ENCODE results near the gene BMERB1.
"Not testable (repeated sequence)": the region's sequence is repeated elsewhere in the genome, so short reads cannot be mapped to it uniquely, and the experiment has no call there.

The BMERB1 gene

GRCh38 chr16:15586716-15587115, 152.3 kb downstream of the BMERB1 start:
- DNase-seq = no peak

- no peak for DNase-seq
Observed at GRCh38 chr16:15587152-15587825, 152.9 kb downstream of the BMERB1 start.

DNA sequence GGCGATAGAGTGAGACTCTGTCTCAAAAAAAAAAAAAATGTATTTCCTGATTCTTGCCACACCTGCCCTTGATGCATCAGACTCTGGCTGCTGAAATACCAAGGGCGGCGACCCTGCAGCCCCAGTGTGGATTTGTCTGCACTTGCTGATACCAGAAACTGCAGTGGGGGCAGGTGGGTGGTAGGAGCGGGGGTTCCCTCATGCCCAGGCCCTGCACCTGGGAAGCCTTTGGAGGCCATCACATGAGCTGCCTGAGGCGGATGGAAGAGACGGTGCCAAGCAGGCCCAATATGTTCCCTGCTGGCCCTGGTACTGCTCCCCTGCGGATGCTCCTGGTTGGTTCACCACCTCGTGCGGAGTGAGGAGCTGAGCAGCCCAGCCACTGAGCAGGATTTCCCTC, 157.9 kb downstream of the BMERB1 start:
- no peak for DNase-seq

DNA sequence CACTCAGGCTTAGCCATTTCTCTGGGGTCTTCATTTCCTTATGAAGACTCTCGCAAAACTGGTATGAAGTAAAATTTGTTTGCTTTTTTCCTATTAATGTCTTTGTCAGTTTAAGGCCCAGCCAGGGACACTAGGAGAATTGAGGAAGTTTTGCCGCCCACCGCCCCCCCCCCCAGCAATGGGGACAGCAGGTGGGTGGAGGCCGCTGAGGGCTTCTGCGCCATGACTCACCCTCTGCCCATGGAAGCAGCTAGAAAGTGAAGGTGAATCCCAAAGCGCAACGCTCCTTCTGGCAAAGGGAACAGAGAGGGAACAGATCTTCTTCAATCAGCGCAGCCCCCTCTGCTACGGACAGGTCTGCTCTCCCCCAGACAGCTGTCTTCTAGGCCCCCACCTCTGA, 158.8 kb downstream of the BMERB1 start:
- no peak for DNase-seq

DNA sequence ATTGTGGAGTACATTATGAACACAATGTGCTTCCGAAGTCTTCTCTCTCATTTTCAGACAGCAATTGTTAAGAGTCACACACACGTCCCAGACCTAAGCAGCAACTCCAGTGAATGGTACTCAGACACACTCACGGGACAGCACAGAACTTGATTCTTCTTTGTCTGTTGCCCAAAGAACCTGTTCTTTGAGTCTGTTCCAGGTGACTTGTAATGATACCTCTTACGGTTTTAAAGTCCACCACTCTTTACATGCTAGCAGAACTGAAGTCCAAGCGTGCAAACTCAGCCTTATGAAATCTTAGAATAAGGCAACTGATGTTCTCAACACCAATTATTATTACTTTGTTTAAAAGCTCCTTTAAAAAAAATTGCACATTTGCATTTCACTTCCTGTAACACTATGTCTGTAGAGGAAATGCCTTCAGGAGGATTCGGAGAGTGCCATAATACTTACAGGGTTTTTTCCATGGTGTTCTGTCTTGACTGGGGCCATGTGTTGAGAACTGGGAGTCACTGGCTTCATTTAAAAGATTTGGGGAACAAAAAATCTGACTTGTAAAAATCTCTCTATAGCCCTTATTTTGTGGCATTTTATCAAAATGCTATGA, 160.4 kb downstream of the BMERB1 start:
- DNase-seq = no peak

- no peak for DNase-seq
Observed at GRCh38 chr16:15597135-15597534, 162.7 kb downstream of the BMERB1 start.

DNA sequence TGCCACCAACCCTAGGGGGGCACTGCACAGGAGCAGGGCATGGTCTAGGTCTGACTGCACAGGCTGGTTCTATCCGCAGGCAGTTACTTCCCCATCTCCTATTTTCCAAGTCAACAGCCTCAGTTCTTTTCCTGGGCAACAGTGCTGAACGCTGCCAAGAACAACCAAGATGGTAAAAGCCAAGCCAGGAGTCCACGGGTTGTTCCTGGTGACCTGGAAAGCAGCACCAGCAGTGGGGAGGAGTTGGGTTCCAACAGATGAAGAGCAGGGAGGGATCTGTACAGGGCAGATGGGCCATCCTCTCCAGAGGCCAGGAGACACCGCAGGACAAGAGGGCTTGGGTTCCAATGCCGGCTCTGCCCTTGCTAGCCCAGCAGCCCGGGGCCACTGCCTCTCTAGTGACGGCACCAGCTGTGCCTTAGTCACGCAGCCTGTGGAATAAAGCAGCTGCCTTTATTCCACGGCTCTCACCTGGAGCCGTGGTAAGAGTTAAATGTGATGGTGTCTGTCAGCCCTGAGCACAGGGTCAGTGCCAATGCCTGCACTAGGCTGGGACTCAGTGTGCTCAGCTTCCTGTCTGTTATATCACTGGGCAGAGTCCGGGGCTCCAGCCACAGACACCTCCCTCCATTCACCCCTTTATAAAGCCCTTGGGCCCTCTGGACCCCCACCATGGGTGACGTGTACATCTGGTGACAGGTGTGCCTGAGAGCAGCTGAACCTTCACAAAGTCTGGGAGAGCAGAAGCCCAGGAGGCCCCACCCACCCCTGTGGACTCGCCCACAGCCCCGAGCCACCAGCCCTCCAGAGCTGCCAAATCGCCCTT, 163.6 kb downstream of the BMERB1 start:
- peak in 5 of 51 donors; percentile 5 to 42 (median 15) for DNase-seq

- no peak for DNase-seq
Observed at GRCh38 chr16:15598648-15599190, 164.3 kb downstream of the BMERB1 start.

DNA sequence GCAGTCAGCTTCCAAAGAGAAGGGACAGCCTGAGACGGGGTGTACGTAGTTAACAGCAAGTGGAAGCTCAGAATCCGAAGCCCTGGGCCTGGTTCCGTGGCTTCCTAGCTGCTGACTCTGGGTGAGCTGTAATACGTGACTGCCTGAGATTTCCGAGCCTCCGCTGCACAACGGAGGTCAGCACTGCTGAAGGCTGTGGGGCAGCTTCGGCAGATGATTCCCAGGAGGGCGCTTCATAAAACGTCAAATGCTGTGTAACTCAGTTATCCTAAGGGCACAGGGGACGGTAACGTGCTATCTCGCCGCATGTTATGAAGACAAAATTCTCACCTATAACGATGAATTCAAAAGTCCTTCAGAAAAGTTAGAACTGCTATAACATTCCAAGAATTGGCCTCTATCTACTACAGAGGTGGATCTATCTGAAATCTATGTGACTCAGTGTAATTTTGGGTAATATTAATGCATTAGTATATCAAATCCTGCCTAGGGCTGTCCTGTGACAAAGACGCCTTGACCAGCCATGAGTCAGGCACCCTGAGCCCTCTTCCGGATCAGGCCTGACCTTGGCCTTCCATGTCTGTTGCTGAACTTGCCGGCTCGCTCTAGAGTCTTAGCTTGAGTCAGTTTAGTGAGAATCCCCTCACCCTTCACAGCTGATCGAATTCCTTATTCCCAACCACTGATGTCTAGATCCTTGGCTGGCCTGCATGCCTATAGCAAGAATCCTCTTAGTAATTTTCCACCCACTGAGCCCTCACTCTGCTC, 165.1 kb downstream of the BMERB1 start:
- no peak for DNase-seq

DNA sequence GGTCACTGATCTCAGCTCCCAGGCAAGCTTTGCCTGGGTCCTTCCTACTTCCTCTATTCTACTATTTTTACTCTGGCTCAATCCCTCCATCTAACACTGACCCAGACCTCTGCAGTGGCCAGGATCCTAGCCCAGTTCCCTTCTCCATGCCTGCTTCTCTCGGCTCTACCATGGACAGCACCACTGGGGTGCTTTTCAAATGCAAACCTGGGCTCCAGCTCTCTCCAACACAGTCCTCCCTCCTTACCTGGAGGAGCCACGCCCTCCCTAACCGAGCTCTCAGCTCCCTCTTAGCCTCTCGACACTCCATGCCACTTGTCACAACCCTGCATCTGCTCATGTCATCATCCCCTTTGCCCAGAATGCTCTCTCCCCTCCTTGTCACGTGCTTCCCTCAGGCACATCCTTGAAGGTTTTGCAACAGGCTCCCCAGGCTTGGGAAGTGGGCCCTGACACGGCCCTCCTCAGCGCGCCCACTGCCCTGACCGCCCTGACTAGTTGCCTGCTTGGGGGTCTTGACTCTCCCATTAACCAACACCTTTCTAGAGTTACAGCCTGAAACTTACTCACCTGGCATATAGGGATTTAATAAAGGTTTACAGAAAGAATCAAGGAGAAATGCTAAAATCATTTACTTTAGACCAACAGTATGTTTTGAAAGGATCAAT, 167.0 kb downstream of the BMERB1 start:
- no peak for DNase-seq

DNA sequence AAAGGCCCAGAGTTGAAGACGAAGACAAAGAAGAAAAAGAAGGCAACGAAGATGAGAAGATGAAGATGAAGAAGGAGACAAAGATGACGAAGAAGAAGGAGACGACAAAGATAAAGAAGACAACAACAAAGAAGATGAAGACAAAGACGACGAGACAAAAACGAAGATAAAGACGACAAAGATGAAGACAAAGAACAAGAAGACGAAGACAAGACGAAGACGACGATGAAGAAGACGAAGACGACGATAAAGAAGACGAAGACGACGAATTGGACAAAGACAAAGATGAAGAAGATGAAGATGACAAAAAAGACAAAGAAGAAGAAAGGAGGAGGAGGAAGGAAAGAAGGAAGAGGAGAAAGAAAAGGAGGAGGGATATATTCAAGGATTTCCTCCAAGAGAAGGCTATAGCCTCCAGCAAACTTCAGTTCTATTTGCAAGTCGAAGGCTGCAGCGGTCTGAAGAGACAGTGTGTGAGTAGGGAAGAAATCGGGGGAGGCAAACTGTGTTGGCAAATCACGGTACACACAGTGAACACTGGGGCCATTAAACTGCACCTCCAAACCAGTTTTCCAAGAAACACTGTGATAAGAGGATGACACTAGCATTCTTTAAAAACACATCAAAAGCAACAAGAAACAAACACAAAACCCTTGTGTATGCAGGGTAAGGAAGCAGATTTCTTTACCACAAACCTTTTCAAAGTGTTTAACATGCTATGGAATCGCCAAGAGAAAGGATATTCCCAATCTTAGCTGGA, 168.1 kb downstream of the BMERB1 start:
- no peak for DNase-seq

GRCh38 chr16:15604460-15605440, 170.4 kb downstream of the BMERB1 start:
- peak in 22 of 51 donors; percentile 5 to 75 (median 20) for DNase-seq

DNA sequence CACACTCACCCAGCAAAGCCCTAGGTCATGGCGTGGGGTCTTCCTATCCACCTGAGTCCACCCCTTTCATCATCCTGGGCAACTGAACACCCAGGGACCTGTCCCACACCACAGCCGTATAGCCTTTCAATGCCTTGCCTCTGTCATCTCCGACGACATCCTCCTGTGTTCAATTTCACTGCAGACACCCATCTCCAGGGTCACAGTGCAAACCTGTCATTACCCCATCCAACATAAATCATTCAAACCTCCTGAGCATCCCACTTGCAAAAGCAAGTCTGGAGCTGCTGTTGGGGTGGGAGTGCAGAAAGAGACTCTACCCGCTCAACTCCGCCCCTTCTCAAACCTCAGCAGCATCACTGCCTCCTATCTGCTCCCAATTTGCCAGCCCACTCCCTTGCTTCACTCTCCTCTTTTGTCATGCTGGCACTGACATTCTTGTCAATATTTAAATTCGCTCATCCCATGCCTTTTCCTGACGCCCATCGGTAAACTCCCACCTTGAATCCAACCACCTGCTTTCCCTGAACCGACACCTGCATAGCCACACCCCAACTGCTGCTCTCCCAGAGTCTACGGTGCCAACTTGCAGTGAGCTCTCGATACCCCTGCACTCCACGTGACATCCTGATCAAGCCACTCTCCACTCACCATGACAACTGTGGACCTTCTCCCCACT, 171.6 kb downstream of the BMERB1 start:
- DNase-seq = no peak

GRCh38 chr16:15606518-15607220, 172.3 kb downstream of the BMERB1 start:
- DNase-seq = no peak

DNA sequence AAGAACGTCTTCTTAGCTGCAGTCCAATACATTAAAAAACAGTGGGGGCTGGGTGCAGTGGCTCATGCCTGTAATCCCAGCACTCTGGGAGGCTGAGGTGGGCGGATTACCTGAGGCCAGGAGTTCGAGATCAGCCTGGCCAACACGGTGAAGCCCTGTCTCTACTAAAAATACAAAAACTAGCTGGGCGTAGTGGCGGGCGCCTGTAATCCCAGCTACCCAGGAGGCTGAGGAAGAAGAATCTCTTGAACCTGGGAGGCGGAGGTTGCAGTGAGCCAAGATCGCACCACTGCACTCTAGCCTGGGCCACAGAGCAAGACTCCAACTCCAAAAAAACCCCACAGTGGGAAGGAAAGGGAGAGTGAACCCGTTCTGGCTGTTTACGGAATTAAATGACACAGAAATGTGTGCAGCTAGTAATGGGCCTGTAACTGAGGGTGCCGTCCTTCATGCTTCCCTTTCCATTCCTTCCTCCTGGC, 172.9 kb downstream of the BMERB1 start:
- DNase-seq = not testable (repeated sequence)

DNA sequence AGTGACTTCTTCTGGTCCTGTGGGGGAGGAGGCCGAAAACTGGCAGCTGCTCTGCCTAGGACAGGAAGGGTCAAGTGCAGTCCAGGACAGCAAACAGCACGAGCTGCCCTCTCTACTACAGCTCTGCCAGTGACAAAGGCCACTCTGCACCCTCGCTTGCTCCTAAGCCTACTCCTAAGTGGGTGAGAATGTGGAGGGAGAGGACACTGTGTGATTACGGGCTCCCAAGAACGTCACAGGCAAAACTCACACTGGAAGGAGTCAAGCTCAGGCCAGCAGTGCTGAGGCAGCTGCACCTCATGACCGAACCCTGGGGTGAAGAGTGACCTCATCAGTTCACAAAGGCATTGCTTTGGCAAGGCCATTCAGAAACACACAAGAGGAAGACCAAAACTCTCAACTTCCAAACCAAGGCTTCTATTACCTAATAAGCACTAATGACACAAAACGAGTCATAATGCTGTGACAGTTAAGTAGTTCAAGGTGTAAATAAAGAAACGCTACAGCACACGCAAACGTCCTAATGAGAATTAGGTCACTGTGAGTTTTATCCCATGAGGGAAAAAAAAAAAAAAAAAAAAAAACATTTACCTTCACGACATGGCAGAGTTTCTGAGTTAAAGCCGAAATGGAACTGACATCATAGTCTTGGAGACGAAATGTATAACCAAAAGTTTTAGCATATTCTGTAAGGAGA, 173.5 kb downstream of the BMERB1 start:
- peak in 7 of 51 donors; percentile 8 to 61 (median 17) for DNase-seq
